Bone marrow (tissue), 2 donors: ENCODE data around the gene TXNDC8.

Experiments used
- DNase-seq, 2 donors: peaks; one replicate each; lab custom pipeline; 2025; lab: John Stamatoyannopoulos, UW

Gene TXNDC8

GRCh38 chr9:110278080-110278707, 59.5 kb downstream of the TXNDC8 start:
- no peak for DNase-seq

DNA sequence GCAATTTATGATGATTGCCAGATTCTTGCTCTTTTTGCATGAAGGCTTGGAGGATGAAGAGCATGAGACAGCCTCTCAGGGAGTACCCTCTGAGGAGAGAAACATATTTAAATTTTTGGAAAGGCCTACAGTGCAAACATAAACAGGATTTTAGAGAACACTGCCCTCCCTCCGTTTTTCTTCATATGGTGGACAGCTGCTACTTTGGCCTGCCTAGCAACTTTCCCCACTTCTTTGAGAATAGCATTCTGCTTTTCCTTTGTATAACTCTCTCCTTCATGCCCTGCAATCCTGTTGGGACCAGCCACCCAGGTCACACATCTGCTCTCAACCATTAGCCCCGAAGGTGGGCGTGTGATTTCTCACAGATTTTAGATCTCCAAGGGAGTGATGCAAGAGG, 60.9 kb downstream of the TXNDC8 start:
- no peak for DNase-seq

- DNase-seq: no peak
Measured at GRCh38 chr9:110270211-110270995, 67.3 kb downstream of the TXNDC8 start.

GRCh38 chr9:110266795-110267194, 70.9 kb downstream of the TXNDC8 start:
- DNase-seq: no peak

- DNase-seq: no peak
Measured at GRCh38 chr9:110261632-110262031, 76.0 kb downstream of the TXNDC8 start.

DNA sequence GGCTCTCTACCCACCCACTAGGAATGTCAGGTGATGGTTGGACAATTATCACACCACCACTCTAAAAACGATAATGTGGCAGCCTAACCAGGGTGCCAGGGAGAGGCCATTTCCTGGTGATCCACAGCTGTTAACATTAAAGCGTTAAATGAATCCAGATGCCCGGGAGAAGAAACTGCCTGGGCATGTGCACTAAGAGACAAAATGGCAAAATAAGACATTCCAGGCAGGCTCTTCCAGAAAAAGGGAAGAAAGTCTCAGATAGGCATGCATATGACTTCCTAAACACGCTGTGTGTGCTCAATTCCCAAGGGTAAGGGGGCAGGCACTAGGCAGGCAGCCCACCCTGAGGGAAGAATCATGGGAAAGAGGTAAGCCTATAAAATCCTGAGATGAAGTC, 76.8 kb downstream of the TXNDC8 start:
- DNase-seq: no peak

GRCh38 chr9:110259566-110259965, 78.1 kb downstream of the TXNDC8 start:
- no peak for DNase-seq

DNA sequence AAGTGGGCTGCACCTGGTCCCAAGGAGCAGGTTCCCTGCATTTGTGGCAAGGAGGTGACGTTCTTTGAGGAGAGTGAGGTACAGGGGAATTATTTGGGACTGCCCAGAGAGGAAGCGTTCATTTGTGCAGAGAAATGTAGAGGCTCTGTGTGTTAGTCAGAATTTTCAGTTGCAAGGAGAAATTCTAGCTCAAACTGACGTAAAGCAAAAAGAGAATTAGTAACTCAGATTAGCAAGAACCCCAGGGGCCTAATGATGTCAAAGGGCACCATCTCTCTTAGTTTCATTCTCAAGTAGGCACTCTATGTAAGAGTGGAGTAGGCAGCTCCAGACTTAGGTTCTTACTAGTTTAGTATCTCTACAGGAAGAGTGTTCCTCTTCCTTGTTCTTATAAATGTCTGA, 79.0 kb downstream of the TXNDC8 start:
- DNase-seq: no peak

- DNase-seq: no peak
Measured at GRCh38 chr9:110257956-110258355, 79.7 kb downstream of the TXNDC8 start.

- peak in 1 of 2 donors; percentile 6 for DNase-seq
Measured at GRCh38 chr9:110257097-110257841, 80.4 kb downstream of the TXNDC8 start.

- peak; percentile 92 to 94 for DNase-seq
Measured at GRCh38 chr9:110256380-110257096, 81.1 kb downstream of the TXNDC8 start, which contains the start of gene TXN. Gene TXN, minus strand, starts transcription at chr9:110256507. Its CDS starts 72 bp downstream, at chr9:110256435.

DNA sequence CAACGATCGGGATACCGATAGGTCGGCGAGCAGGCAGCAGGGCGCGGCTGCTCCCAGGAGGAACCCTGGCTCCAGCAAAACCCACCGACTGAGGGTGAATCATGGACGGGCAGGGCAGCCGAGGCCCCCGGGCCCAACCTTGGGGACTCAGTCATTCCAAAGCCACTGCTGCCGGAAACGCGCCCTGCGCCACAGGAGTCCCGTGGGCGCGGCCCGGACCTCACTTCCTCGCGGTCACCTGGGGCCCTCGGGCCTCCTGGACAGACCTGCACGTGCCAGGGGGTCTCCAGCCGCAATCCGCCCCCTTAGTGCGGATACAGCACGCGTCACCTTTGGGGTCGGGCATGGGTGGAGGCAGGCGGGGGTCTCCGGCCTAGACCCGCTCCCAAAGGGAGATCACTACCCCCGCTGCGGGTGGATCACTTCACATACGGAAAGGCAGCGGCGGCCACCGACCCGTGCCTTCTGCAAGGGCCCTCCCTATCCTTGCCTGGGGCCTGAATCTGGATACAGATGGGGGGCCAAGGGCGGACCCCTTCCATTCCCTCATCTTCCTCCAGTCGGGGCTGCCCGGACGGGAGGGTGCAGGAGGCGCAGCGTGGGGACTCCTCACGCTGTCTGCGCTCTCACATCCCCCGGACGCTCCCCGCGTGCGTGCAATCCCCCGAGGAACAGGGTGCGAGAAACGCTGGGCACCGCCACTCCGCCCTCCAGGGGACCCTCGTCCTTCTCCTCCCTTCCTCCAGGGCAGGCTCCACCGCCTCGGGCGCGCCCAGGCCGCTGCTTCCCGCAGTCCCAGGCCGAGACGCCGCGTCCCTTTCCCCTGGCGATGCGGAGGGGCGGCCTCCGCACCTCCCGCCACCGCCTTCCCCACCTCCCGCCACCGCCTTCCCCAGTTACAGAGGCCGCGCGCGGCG, 81.9 kb downstream of the TXNDC8 start:
- peak in 1 of 2 donors; percentile 35 for DNase-seq

GRCh38 chr9:110255034-110255462, 82.6 kb downstream of the TXNDC8 start:
- DNase-seq: no peak

DNA sequence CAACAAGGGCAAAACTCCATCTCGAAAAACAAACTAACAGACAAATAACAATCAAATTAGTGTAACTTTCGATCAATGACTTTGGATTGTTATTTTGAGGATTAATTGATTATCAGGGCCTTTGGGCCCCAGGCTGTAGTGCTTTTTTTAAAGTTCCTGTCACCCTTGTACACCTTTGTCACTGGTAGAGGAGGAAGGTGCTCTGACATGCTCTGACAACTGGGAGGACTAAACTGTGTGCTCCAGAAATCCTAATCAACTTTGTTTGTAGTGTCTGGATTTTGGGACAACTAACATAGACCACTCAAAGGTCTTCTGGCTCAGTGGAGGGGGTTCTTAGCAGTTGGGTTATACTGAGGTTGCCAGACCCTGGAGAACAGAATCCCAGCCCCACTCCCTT, 83.2 kb downstream of the TXNDC8 start:
- DNase-seq: no peak
